Islet precursor cell (in vitro differentiated cells): ENCODE measurements around the gene FEN1.
A peak's percentile ranks its signal among the peaks of the same experiment; 100 is the strongest.

ENCODE experiments used
- DNase-seq: peaks from one replicate; pipeline ENCODE4 v3.0.0-alpha.2; 2018

FEN1 gene

DNA sequence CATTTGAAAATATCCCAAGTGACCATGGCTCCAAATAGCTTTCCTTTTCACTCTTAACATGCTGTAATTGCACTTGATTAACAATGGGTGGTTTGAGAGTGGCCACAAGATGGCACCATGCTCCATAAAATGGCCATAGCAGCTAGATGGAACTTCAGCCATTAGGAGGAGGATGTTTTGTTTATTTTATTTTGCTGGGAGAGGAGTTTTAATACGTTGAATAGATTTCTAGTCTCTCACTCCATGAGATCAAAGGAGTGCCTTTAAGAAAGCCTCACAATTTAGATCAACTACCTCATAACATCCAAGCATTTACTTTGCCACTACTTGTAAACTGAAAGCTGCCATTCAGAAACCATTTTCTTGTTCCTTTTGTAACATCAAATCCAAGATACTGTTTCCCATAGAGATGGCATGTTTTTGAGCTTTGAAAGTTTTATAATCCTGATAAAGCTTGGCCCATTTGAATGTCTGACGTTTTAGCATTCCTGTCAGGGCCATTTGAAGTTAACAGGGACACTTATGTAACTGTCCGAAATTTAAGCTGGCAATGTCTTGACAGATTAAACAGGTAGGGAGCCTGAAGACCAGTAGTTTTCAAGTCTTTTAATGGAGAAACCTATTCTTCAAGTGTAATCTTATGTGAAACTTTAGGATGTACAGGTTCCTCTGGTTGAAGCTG is 4.7 kb downstream of the FEN1 start:
- peak; percentile 78 for DNase-seq

DNA sequence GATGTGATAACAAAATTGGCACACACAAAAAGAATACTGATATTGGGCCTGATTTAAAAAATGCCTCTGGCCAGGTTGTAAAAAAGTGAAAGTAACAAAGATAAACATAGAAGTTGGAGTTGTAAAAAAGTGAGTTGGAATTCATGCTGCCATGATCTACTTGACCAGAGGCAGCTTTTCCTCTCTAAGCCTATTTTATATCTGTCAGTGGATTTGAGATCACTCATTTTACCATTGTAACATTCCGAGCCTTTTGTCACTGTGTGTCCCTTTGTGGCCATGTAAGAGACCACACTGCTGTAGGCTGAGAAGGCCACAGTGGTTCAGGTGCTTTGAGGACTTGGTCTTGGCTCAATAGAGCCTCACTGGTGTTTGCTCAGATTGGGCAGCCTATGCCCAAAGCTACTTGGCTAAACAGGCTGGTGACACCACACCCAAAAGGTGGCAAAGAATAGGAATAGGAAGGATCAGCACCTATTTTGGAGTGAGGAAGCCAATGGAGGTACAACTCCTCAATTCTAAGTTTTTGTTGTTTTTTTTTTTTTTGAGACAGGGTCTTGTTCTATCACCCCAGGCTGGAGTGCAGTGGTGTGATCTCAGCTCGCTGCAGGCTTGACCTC is 7.1 kb downstream of the FEN1 start:
- no peak for DNase-seq

DNA sequence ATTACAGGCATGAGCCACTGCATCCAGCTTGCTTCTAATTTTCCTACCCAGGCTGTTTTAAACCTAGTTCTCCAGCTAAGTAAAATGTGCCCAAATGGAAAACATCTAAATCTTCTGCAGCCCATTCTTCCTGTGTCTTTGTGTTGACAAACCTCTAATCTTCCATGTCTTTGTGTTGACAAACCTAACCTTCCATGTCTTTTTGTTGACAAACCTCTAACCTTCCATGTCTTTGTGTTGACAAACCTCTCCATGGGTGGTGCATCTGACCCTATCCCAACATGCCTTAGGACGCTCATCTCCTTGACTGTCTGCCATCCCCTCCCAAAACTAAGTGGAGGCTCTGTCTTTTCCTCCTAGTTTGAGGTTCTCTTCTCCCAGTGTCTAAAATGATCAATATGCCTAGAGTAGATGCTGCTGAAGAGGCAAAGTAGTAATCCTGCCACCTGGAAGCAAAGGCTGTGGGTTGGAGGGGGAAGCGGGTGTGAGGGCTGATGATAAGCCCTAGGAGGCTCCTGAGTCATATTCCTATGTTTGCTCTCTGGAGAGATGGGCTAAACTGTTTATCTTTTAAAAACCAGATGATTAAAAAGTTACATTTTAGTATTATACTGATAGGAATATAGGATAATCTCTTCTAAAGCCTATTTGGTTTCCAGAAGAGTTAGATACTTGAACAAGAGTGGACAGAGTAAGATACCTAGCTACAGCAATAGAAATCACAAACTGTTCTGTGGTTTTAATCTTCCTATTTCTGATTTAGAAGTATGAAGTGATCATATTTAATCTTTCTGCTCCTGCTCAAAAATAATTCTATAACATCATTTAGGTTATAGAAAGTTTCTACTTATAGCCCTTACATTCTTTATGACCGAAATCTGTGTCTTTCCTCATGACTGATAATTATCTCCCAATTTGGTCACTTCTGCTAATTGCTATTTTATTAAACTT is 7.9 kb downstream of the FEN1 start:
- DNase-seq, result no peak

DNA sequence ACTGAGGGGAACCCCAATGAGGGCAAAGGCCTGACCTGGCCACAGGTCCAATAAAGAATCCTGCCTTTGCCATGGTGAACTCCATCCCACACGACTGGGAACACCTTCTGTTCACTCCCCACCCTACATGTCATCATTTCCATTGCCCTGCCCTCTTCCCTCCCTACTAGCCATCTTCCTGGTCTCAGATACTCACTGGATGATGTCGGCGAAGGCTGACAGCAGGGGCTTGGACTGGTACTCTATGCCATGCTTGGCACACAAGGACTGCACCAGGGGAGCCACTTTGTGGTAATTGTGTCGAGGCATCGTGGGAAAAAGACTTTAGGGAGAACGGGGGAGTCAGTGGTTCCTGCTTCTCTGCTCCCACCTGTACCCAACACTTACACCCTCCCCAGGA is 9.9 kb downstream of the FEN1 start:
- no peak for DNase-seq

DNA sequence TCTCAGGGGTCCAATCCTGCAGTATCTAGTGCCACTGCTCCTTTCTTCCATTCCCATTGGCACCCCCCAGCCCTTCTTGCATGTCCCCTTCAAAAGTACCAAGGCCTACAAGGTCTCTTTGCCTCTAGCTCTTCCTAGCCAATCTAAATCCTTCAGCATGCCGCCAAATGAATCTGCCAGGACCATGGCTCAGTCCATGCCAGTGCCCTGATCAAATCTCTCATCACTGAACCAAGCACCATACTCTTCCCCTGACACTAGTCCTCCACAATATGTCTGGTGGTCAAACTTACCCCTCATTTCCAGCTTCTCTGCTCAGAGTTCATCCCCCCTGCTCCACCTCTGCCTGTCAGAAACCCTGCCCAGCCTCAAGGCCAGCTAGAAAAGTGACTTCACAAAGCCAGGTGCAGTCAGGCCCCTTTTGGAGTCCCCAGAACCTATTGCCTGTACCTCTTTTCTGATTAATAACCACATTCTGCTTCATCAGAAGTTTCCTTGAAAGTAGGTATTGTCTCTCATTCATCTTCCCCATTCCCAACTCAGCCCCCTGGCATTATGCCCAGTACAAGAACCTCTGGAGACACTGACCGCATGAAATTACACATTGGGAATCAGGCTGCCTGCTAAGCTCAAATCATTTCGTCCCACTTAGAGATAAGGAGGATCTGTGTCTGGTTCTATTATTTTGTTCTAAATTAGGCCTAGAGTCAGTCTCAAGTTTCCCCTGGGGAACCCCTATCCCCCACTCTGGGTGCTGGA is 11.4 kb downstream of the FEN1 start:
- DNase-seq, result no peak

DNA sequence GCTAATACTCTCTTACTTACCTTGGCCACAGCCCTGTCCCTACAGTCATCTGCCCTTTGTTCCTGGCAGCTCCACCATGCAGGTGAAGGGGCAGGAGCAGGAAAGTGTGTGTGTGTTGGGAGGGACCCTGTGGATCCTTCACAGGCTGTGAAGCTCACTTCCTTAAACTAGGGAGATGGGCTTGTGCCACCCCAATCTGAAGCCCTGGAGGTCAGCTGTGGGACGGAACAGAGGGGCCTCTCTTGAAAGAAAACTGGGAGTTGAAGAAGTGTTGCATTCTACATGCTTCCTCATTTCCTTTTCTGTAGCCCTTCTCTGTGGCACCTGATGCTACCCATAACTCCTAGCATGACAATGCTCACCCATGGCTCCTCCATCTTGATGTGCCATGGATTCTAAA is 12.4 kb downstream of the FEN1 start:
- DNase-seq, result no peak

DNA sequence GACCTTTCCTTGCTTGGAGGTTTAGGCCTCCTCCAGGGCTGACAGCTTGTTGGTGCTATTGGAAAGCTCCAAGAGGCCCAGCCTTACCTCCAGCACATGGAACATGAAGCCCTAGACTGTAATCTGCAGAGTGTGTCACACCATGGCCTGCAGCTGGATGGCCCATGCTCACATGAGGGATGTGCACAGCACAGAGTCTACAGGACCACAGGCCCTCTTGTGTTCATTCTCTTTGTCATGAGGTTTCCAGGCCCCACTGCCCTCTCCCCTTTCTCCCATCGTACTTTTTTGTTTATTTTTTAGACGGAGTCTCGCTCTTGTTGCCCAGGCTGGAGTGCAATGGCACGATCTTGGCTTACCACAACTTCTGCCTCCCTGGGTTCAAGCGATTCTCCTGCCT is 14.1 kb downstream of the FEN1 start:
- DNase-seq, result no peak

DNA sequence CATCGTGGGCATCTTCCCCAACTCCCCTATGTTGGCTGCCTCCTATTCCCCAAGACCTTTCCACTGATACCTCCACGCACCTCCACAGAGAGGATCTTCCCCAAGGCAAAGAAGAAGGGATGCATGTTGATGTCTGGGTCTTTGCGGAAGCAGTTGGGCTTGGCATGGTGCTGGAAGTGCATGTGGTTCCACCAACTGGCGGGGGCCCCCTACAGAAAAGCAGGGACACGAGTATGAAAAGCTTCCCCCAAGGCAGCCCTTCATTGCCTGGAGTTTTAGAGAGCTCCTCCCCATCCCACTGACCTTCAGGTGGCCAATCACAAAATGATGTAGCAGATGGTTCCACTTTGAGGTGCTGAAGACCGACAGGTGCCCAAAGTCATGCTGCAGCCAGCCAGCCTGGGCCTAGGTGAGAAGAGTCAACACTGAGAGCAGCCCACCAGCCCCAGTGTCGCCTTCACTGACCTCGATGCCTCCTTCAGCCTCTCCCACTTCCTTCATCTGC is 18.0 kb downstream of the FEN1 start:
- no peak for DNase-seq

DNA sequence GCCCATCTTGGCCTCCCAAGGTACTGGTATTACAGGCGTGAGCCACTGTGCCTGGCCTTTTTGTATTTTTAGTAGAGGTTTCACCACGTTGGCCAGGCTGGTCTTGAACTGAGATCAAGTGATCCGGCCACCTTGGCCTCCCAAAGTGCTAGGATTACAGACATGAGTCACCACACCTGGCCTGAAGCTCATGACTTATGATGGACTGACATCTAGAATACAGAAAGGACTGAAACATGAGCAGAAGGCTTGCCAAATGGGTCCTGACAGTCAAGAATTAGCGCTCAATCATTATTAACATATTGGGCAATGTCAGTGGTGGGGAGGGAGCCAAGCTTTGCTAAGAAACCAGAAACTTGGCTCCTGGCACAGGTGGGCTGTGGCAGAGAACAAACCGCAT is 19.1 kb downstream of the FEN1 start:
- DNase-seq, result no peak

DNA sequence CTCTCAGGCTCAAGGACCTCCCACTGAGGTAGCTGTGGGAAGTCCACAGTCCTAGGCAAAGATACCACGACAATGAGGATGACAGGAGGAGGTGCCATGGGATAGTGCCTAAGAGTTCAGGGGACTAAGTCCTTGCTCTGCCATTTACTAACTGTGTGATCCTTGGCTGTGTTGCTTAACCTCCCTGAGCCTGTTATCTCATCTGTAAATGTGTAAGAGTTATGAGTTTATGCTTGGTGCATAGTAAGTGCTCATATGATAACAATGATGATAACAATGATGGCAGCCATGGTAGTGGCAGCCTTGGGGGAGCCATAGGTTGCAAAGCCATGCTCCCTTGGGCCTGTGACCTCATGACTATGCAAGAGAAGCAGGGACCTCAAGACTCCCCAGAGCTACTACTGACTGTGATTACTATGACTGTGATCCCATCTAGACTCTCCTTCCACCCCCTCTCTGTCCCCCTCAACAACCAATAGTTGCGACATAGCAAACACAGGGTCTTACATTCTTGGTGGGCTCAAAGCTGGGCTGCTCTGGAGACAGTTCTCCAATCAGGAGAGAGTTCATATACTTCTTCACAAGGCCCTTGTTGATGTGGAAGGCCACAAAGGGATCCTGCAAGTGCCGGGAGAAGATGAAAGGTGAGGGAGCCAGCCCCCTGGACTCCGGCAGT is 20.2 kb downstream of the FEN1 start:
- DNase-seq, result no peak

DNA sequence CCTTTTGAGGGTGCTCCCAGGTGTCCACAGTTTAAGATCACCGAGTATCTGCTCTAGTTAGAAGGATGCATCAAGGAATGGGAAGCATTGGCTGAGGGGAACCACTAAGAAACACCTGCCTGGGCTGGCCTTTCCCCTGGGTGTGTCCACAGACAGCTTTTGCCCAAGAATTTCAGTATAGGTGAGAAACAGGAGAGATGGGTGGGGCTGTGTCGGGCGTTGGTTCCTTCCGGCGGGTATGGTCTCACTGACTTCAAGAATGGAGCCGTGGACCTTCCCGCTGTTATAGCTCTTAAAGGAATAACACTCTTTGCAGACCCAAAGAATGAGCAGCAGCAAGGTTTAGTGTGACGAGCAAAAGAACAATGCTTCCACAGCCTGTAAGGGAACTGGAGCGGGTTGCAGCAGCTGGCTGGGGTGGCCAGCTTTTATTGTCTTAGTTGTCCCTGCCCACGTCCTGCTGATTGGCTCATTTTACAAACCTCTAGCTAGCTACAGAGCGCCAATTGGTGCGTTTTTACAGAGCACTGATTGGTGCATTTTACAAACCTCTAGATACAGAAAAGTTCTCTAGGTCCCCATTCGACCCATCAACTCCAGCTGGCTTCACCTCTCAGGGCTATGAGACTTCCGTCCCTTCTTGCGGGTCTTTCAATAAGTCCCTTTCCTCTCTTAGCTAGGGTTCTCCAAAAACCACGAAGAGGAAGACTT is 21.7 kb downstream of the FEN1 start:
- peak; percentile 71 for DNase-seq

DNA sequence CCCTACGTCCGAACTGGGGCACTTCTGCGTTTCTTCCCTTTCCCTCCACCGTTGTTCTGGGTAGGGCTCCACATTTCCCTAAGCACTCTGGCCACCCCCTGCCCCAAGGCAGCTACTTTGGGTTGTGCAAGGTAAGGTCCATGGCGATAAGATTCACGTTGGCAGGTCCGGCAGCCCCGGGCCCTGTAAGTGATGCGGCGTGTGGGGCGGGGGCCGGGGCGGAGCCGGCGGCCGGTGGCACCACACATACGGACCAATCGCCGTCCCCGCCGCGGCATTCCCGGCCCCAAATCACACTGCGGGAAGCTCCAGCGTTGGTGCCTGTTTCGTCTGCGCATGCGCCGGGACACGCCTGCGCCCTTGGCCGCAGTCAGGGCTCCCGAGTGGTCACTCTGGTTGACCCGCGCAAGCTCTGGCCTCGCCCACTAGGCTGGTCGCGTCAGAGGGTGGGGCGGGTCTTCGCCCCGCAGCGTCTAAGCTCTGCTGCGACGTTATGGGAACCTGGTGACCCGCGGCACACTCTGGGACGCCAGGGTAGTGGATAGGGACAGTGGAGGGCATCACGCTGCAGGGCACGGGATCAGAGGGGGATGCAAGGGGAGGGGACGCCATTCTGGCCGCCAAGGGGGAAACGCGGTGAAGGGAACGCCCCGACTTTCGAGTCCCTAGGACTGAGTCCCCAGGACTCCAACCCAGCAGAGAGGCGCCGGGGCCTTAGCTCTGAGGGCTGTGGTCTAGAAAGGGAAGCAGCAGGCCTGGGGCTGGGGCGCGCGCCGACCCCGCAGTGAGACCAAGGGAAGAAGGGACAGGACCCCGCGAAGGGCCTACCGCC is 22.5 kb downstream of the FEN1 start:
- DNase-seq, result peak; percentile 99

DNA sequence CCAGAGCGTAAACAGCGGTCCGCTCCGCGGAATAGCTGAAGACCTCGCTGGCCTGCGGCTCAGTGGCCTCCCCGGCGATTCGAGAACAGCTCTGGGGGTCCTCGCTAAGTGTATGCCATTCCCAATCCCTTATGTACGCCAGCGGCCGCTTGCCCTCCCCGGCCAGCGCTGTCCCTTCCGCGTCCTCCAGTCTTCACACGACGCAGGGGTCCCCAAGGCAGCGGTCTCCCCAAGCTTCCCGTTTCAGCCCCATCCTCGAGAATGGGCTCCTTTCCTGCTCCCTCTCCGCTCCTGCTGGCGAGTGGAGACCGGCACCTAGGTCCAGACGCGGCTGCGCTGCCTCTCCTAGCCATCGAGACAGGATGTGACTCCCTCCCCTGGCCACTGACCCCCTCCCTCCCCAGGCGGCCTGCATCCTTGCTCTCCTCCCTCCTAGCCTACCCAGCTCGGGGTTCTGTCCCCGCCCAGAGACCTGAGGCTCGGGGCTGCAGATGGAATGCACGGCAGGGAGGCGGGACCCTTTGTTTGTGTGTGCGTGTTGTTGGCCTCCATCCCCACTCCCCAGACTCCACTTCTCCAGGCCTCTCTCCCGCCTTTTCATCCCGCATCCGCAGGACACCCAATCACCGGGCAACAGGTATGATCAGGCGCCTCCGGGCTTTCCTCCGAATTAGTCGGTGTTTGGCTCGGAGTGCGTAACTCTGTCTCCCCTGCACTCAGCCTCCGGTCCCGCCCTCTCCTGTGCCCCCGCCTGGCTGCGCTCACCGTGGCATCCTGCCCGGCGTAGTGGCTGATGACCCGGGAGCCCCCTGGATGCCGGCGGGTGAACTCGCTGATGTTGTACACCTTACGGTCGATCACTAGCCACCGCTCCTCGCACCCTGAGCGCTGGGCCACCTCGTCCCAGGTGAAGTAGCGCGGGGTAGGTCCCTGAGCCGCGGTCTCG is 23.4 kb downstream of the FEN1 start:
- peak; percentile 93 for DNase-seq

DNA sequence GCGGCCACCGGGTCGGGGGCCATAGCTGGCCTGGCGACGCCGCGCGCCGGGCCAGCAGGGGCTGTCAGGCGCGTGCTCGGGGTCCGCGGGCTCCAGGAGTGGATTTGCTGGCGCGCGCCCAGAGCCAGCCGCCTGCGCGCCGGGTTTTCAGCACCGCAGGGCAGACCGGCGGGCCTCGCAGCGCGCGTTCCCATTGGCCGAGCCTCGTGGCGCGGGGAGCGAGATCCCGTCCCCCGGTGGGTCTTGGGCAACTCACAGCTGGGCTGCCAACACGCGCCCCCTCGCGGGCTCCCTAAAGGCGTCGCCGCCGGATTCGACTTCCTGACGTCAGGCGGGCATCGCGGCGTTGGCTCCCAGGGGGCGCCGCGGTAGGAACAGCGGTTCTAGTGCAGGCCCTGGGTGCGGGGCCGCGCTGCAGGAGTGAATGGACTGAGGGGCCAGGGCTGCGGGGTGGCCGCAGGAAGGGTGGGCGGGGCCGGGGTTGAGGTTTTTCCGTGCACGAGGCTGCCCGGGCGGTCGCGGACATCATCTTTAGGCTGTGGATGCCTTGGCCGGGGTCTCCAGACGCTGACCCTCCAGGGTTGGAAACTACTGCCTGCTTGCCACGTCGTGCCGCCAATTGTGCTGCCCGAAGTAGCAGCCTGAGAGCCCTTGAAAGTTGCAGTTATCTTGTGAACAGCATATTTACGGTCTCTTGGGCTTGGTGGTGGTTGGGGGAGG is 24.2 kb downstream of the FEN1 start, which contains the start of gene FADS1:
TSS of gene FADS1 (minus strand) at position 268 of the 720 bp plus-strand sequence. CDS start at position 194, 74 bp downstream.
- DNase-seq, result peak; percentile 99

DNA sequence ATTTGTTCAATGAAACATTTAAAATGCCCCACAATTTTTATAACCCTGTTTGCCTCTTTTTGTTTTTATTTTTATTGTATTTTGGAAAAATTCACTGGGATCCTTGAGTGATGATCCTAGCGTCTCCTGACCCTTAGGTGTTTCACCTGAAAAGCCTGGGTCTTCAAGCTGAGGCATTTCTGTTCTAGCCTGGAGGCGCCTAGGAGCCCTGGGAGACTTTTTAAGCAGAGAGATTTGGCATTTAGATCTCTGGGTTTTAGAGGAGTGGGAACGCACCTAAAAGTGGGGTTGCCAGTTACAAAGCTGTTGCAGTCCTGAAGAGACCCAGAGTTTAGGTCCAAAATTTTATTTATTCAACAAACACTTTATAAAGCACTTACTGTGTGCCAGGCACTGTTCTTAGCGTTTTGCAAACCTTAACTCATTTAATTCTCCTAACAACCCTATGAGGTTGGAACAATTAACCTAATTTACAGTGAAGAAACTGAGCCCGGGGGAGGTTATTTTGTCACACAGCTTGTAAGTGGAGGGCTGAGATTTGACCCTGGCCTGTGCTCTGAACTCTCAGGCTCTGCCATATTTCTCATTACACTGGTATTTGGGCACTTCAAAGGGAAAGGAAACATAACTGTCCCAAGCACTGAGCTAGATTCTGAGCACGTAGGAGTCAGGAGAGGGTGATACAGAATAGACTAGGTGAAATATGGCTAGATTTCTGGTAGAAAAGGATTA is 24.9 kb downstream of the FEN1 start:
- DNase-seq, result no peak

DNA sequence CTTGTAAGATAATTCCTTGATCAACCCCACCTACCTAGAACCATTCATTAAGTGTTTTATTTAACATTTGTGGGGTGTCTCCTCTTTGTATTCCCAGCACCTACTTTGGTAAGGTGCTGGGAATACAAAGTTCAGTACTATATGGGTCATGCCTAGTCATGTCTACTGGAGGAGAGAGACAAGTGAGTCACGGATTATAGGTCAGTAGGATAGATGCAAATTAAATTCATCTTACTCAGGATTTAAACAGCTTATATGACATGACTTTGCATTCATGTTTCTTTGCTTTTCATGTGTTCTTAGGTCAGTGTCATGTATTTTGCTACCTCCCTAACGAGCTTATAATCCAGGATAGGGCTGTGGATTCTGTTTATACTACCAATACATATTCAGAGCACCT is 27.5 kb downstream of the FEN1 start:
- no peak for DNase-seq

DNA sequence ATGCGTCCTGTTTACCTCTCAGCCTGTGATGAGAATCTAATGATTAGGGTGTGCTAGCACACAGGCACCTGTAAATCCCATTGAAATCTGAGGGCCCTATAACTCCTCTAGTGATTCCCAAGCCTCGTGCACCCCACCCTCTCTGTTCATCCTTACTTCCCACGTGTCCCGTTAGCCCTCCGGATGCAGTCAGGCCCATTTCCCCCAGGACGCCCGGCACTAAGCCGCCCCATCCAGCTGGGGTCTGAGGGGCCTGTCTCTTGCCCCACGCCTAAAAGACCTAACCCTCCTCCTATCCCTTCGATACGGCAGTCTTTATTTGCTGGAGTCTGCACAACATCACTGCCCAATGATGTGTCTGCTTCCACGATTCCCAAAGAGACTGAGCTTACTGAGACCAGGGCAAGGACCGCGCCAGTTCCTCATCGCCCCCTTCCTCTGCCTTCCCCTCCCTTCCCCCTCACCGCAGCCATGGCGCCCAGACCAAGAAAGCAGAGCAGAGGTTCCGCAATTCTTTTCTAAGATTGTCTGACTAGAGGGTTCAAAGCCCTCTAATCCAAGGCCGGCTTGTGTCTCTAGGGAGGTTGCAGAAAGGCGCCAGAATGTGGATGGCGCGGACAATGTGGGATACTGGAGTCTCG is 34.3 kb downstream of the FEN1 start:
- DNase-seq, result no peak
